ENCODE results near the gene GRB10. TPM values are rescaled to one million over a fixed set of nuclear protein-coding genes. Genes with fewer than 3 reads are reported as not detected.

Gene GRB10
- total and polyA plus RNA-seq, 2 of the 8 experiments (the other 6 are each of a cell fraction or from before 2014, with no cell fraction given), result 35.7 to 97.0 TPM

GRCh38 chr7:50677638-50677996, 105.1 kb downstream of the GRB10 start:
- no peak for FAIRE-seq

More at GRCh38 chr7:50677638-50677996, 105.1 kb downstream of the GRB10 start:
- Histone ChIP-seq H3K27me3 (replicated peaks in 1 of 4; ENCODE audit: control insufficient read depth in 3 of 4, extremely low read depth in 1 of 4, insufficient read depth in 3 of 4, low read length in 3 of 4) (no peaks in the 10 kb centered on the region), H3K79me2 (ENCODE audit: control insufficient read depth in 1 of 2, insufficient read depth in 2 of 2, low read length in 2 of 2) (peaks cover 0 to 56% of the 10 kb centered on the region in 2 experiments; a peak in 2 of 4 replicates), H2BK20ac (ENCODE audit: low read length) (no peak overlapping the region), H3K9ac (replicated peaks in 1 of 4; ENCODE audit: extremely low read depth in 1 of 4, low read depth in 3 of 4, low read length in 3 of 4) (no peak overlapping the region; a peak in 1 of 7 replicates), H3K36me3 (ENCODE audit: control insufficient read depth in 2 of 4, insufficient read depth in 4 of 4, low read length in 3 of 4) (peaks cover 0 to 9% (median 5%) of the 10 kb centered on the region in 4 experiments; a peak in 3 of 8 replicates), H3K18ac (ENCODE audit: extremely low read depth, low read length) (no peak overlapping the region), H3K79me1 (ENCODE audit: low read depth, low read length) (no peaks in the 10 kb centered on the region; the same call in 1 of the 2 replicates), H4K20me1 (replicated peaks in 1 of 2; ENCODE audit: control insufficient read depth in 1 of 2, insufficient read depth in 2 of 2, low read length in 2 of 2) (peaks cover 2 to 5% of the 10 kb centered on the region in 2 experiments), H3K23me2 (ENCODE audit: low read depth, low read length) (no peaks in the 10 kb centered on the region), H3K4me1 (replicated peaks in 1 of 4; ENCODE audit: control insufficient read depth in 3 of 4, insufficient read depth in 4 of 4, low read length in 3 of 4) (peaks cover 1 to 7% (median 3%) of the 10 kb centered on the region in 4 experiments; a peak in 5 of 7 replicates), H2BK12ac (ENCODE audit: low read depth, low read length) (no peak overlapping the region), H3K4me3 (ENCODE audit: extremely low read depth in 1 of 4, insufficient read depth in 2 of 4, low read depth in 3 of 4, low read length in 4 of 4) (no peak overlapping the region), H3K9me3 (ENCODE audit: insufficient read depth in 2 of 2, low read depth in 1 of 2, low read length in 1 of 2) (no peaks in the 10 kb centered on the region), H2AFZ (ENCODE audit: low read length) (no peak overlapping the region), H2AK5ac (ENCODE audit: low read depth, low read length) (no peak overlapping the region), H3K14ac (ENCODE audit: insufficient read length) (no peak overlapping the region), H2BK5ac (ENCODE audit: low read depth, low read length) (no peak overlapping the region), H2BK15ac (ENCODE audit: low read length) (no peak overlapping the region), H4K8ac (ENCODE audit: extremely low read depth, insufficient read depth, low read length) (no peak overlapping the region), H3K4me2 (ENCODE audit: insufficient read depth in 1 of 2, low read depth in 2 of 2, low read length in 2 of 2) (no peak overlapping the region), H4K91ac (replicated peaks; ENCODE audit: insufficient read length, low read length) (no peak overlapping the region), H2BK120ac (replicated peaks; ENCODE audit: low read depth, low read length) (no peak overlapping the region), H4K5ac (ENCODE audit: insufficient read length, low read depth, low read length) (no peak overlapping the region), H3K4ac (replicated peaks; ENCODE audit: insufficient read length, low read depth, low read length) (no peak overlapping the region), H3K27ac (ENCODE audit: low read depth, low read length) (no peak overlapping the region), H3K56ac (replicated peaks; ENCODE audit: insufficient read length, low read depth, low read length) (no peak overlapping the region), H3K23ac (ENCODE audit: insufficient read length) (no peak overlapping the region)
- CTCF ChIA-PET (ENCODE audit: partially characterized antibody), result interaction anchor here (0.5 to 2.7 kb wide), 6 partner anchors 81 to 493 kb away, joined by 3 to 6 read pairs (median 3); no protein-coding TSS in a partner anchor
- WGBS, 2 experiments (ENCODE audit: extremely low coverage in 1 of 2, insufficient coverage in 1 of 2, insufficient read length in 1 of 2, insufficient replicate concordance in 2 of 2, low coverage in 1 of 2, low lambda C conversion rate in 2 of 2, missing lambda C conversion rate in 1 of 2), result 90% methylated on average over 7 of the region's 7 CpGs; no CpG with 5 or more reads in 1 of the 2 experiments
- POLR2A ChIA-PET (ENCODE audit: partially characterized antibody), result no interaction called here
- no peak for DNase-seq (ENCODE audit: low read depth in 1 of 2, low spot score in 2 of 2)
- TF ChIP-seq TCF12 (IDR thresholded peaks at IDR 0.05; ENCODE audit: low read depth, low read length) (no peak), TAF1 (IDR thresholded peaks at IDR 0.05; ENCODE audit: low read depth, low read length) (no peak), RAD21 (IDR thresholded peaks at IDR 0.05 in 1 of 2, conservative IDR thresholded peaks at IDR 0.05 in 1 of 2; ENCODE audit: low read depth in 2 of 2, low read length in 2 of 2) (no peak), SRF (IDR thresholded peaks at IDR 0.05; ENCODE audit: low read depth, low read length) (no peak), KDM4A (IDR thresholded peaks at IDR 0.05; ENCODE audit: low read depth, low read length, severe bottlenecking) (no peak)

Measured in H1 (cell line).